B cell (primary cell): ENCODE data around the gene ANKRD13D. TPM values are rescaled to one million over a fixed set of nuclear protein-coding genes. Genes with fewer than 3 reads are reported as not detected.
A peak's percentile ranks its signal among the peaks of the same experiment; 100 is the strongest.

Source experiments
- ATAC-seq: fragments of 200-7000 bp; cut with Tn5 transposase; one replicate; pipeline ENCODE4 v1.10.0; 2021; ENCODE audit warnings: low read depth, mild to moderate bottlenecking, moderate number of reproducible peaks, moderate library complexity
- CTCF ChIA-PET: fragments of 350-600 bp; sonication (Branson Sonifier 250); formaldehyde crosslinking; loops from one replicate; lab custom pipeline; 2021; ENCODE audit warnings: antibody characterized with exemption, inconsistent platforms; lab: Charles Lee
- POLR2A ChIA-PET: fragments of 350-600 bp; sonication (Branson Sonifier 250); formaldehyde crosslinking; loops from one replicate; lab custom pipeline; 2021; ENCODE audit warnings: antibody characterized with exemption; lab: Charles Lee
- DNase-seq: peaks from one replicate; pipeline ENCODE4 v3.0.0; 2013
- H2AFZ ChIP-seq: 2 replicates; pipeline ENCODE4 v1.6.1; 2012; ENCODE audit warnings: mild to moderate bottlenecking, low read depth, low read length; ENCODE audit not compliant: insufficient read depth, poor library complexity, severe bottlenecking
- H3K27ac ChIP-seq, 2 donors: 1 replicate in 1 of 2; 2 replicates in 1 of 2; pipeline ENCODE4 v1.5.1; 2012 to 2013; ENCODE audit warnings: low read length in 2 of 2, mild to moderate bottlenecking in 2 of 2, moderate library complexity in 1 of 2
- H3K27me3 ChIP-seq, 4 experiments: fragments of 200-600 bp in 1 of 4; sonication (generic) in 1 of 4; replicated peaks in 1 of 4; 1 replicate in 2 of 4; 2 replicates in 2 of 4; pipeline versions ENCODE4 v1.6.1 to v1.7.0; 2013 to 2016; ENCODE audit warnings: low read length in 3 of 4, mild to moderate bottlenecking in 2 of 4, mixed read lengths in 1 of 4, moderate library complexity in 1 of 4; ENCODE audit not compliant: insufficient read depth in 4 of 4, control insufficient read depth in 3 of 4; ENCODE audit errors: control extremely low read depth in 1 of 4
- H3K36me3 ChIP-seq, 2 experiments: replicated peaks in 1 of 2; 1 replicate in 1 of 2; 2 replicates in 1 of 2; pipeline versions ENCODE4 v1.6.1 to v1.7.1; 2013; ENCODE audit warnings: low read length in 1 of 2; ENCODE audit not compliant: insufficient read depth in 2 of 2, control insufficient read depth in 1 of 2; ENCODE audit errors: control extremely low read depth in 1 of 2, extremely low read depth in 1 of 2
- H3K4me1 ChIP-seq, 2 donors: fragments of 200-600 bp in 1 of 2; sonication (generic) in 1 of 2; 1 replicate in 1 of 2; 2 replicates in 1 of 2; pipeline versions ENCODE4 v1.5.1 to v1.6.1; 2013 to 2017; ENCODE audit warnings: low read length in 2 of 2; ENCODE audit not compliant: control insufficient read depth in 2 of 2, insufficient read depth in 2 of 2
- H3K4me2 ChIP-seq: replicated peaks from 2 replicates; pipeline ENCODE3; 2012; ENCODE audit warnings: mild to moderate bottlenecking, low read depth, low read length; ENCODE audit not compliant: poor library complexity, severe bottlenecking
- H3K4me3 ChIP-seq, 5 experiments: fragments of 200-600 bp in 1 of 5; sonication (generic) in 1 of 5; 1 replicate in 3 of 5; 2 replicates in 2 of 5; pipeline versions ENCODE4 v1.5.1 to v1.7.0; 2011 to 2016; ENCODE audit warnings: low read length in 4 of 5, mild to moderate bottlenecking in 4 of 5, low read depth in 2 of 5, control low read depth in 1 of 5, moderate library complexity in 1 of 5; ENCODE audit not compliant: insufficient read depth in 1 of 5; ENCODE audit errors: control extremely low read depth in 1 of 5, extremely low read depth in 1 of 5
- H3K79me2 ChIP-seq: fragments of 200-600 bp; sonication (generic); one replicate; pipeline ENCODE4 v1.6.0; 2016; ENCODE audit warnings: low read length; ENCODE audit not compliant: control insufficient read depth, insufficient read depth
- H3K9ac ChIP-seq: fragments of 200-600 bp; sonication (generic); 2 replicates; pipeline ENCODE4 v1.6.1; 2017; ENCODE audit warnings: mild to moderate bottlenecking, low read length, moderate library complexity
- H3K9me3 ChIP-seq, 3 donors: one replicate each; pipeline versions ENCODE4 v1.6.1 to v1.7.1; 2013; ENCODE audit warnings: low read length in 2 of 3; ENCODE audit not compliant: control insufficient read depth in 2 of 3, insufficient read depth in 1 of 3; ENCODE audit errors: control extremely low read depth in 1 of 3
- H4K20me1 ChIP-seq: 2 replicates; pipeline ENCODE4 v1.6.0; 2012; ENCODE audit warnings: mild to moderate bottlenecking, low read length; ENCODE audit not compliant: insufficient read depth, control insufficient read depth, poor library complexity, severe bottlenecking
- H3K27ac Mint-ChIP-seq: one replicate; pipeline ENCODE4 v1.8.0; 2021; ENCODE audit warnings: mixed read lengths
- H3K27me3 Mint-ChIP-seq: one replicate; pipeline ENCODE4 v1.8.0; 2021; ENCODE audit warnings: mixed read lengths
- H3K4me1 Mint-ChIP-seq: one replicate; pipeline ENCODE4 v1.8.0; 2021; ENCODE audit warnings: mixed read lengths
- H3K4me3 Mint-ChIP-seq: one replicate; pipeline ENCODE4 v1.8.0; 2021; ENCODE audit warnings: mixed read lengths
- H3K9me3 Mint-ChIP-seq: one replicate; pipeline ENCODE4 v1.8.0; 2022; ENCODE audit warnings: mixed read lengths; ENCODE audit not compliant: insufficient read depth
- CTCF ChIP-seq: fragments of 200-600 bp; IDR thresholded peaks from one replicate; pipeline ENCODE4 v1.8.0; 2022; ENCODE audit warnings: antibody characterized with exemption, mild to moderate bottlenecking
- EZH2 ChIP-seq: IDR thresholded peaks from 2 replicates; pipeline ENCODE4 v1.6.1; 2012; ENCODE audit warnings: borderline replicate concordance, low read depth, mild to moderate bottlenecking, moderate library complexity, low read length; ENCODE audit not compliant: insufficient read depth, poor library complexity, severe bottlenecking
- WGBS: methylation state at CpG from one replicate; pipeline ENCODE4 v1.1.5; 2013; ENCODE audit warnings: missing lambda C conversion rate; ENCODE audit not compliant: insufficient coverage; 5-methylcytosine and 5-hydroxymethylcytosine counted together
- intact Hi-C: fragments of 100-400 bp; cut with micrococcal nuclease; formaldehyde crosslinking; loops from one replicate; pipeline ENCODE4 v1.10.0; 2022
- polyA plus RNA-seq: library from polyadenylated mRNA; depleted of rRNA; stranded (reverse); fragments of >200 nt; gene quantifications from 2 replicates; pipeline ENCODE4 v1.2.3, GENCODE V29; 2012
- total RNA-seq, 2 donors: library from RNA; stranded (reverse); fragments of 120-200 nt in 1 of 2; gene quantifications; 1 replicate in 1 of 2; 2 replicates in 1 of 2; pipeline versions ENCODE4 v1.2.3 to v1.2.4, GENCODE V29; 2013 to 2022

ANKRD13D gene
- total and polyA plus RNA-seq, 2 donors (not counting 1 experiment from before 2014, with no cell fraction given) = 189 to 252 TPM

GRCh38 chr11:67314218-67314617 lies 25.1 kb downstream of the ANKRD13D start:
- DNase-seq (no peak), ATAC-seq (no peak)
- 86% methylated on average over 1 of the region's 2 CpGs for WGBS
- Histone ChIP-seq H3K79me2 (peaks cover 16% of the 10 kb centered on the region), H4K20me1 (no peaks in the 10 kb centered on the region), H3K36me3 (no peaks in the 10 kb centered on the region), H3K27ac (no peak overlapping the region), H3K9me3 (no peaks in the 10 kb centered on the region), H3K9ac (no peak overlapping the region), H3K4me3 (no peak overlapping the region), H2AFZ (no peak overlapping the region), H3K4me1 (peaks cover 23 to 35% of the 10 kb centered on the region in 2 donors), H3K27me3 (no peaks in the 10 kb centered on the region), H3K4me2 (no peak overlapping the region)
- H3K27me3 Mint-ChIP-seq = no peaks in the 10 kb centered on the region
- ChIA-PET CTCF (interaction anchor here (0.9 to 10.5 kb wide), 4 partner anchors 25 to 56 kb away, joined by 3 to 229 read pairs (median 6); partner anchors contain the start of genes ANKRD13D and GRK2), POLR2A (interaction anchor here (0.6 to 1.2 kb wide), 2 partner anchors 11 to 40 kb away, joined by 3 read pairs; no protein-coding TSS in a partner anchor)
- intact Hi-C loops = no loop called here
- no peaks in the 10 kb centered on the region for H3K9me3 Mint-ChIP-seq
- H3K27ac Mint-ChIP-seq = peak overlapping the region; percentile 37
- TF ChIP-seq CTCF (no peak), EZH2 (no peak)
- H3K4me3 Mint-ChIP-seq = peak overlapping the region; percentile 7
- peaks cover 23% of the 10 kb centered on the region for H3K4me1 Mint-ChIP-seq

- Histone ChIP-seq H3K79me2 (peaks cover 27% of the 10 kb centered on the region), H3K4me3 (no peak overlapping the region), H3K4me1 (peaks cover 23 to 35% of the 10 kb centered on the region in 2 donors), H3K36me3 (no peaks in the 10 kb centered on the region), H3K27ac (no peak overlapping the region), H4K20me1 (no peaks in the 10 kb centered on the region), H2AFZ (no peak overlapping the region), H3K27me3 (no peaks in the 10 kb centered on the region), H3K9me3 (no peaks in the 10 kb centered on the region), H3K9ac (no peak overlapping the region), H3K4me2 (no peak overlapping the region)
- 100% methylated on average over 2 of the region's 9 CpGs for WGBS
- POLR2A ChIA-PET = interaction anchor here (0.8 kb wide), 1 partner anchor 23 kb away, joined by 3 read pairs; no protein-coding TSS in a partner anchor
- TF ChIP-seq CTCF = no peak
- no peak for TF ChIP-seq EZH2
- peaks cover 23% of the 10 kb centered on the region for H3K4me1 Mint-ChIP-seq
- no peaks in the 10 kb centered on the region for H3K27me3 Mint-ChIP-seq
- ATAC-seq (no peak), DNase-seq (no peak)
- H3K9me3 Mint-ChIP-seq = no peaks in the 10 kb centered on the region
- H3K4me3 Mint-ChIP-seq = peak overlapping the region; percentile 53
- intact Hi-C loops = no loop called here
- peak overlapping the region; percentile 61 for H3K27ac Mint-ChIP-seq
- CTCF ChIA-PET = interaction anchor here (0.6 to 10.5 kb wide), 8 partner anchors 26 to 235 kb away, joined by 3 to 229 read pairs (median 6); partner anchors contain the start of genes ANKRD13D and GRK2
Observed at GRCh38 chr11:67315325-67315909, 26.3 kb downstream of the ANKRD13D start.
